Activated CD8-positive, alpha-beta T cell treated with anti-CD3 and anti-CD28 coated beads for 36 hours (primary cell): ENCODE data around the gene EXOC3. TPM values are rescaled to one million over a fixed set of nuclear protein-coding genes. Genes with fewer than 3 reads are reported as not detected.
A peak's percentile ranks its signal among the peaks of the same experiment; 100 is the strongest.

ENCODE experiments used
- ATAC-seq: fragments of 200-7000 bp; cut with Tn5 transposase; one replicate; pipeline ENCODE4 v1.10.0; 2021; ENCODE audit warnings: mild to moderate bottlenecking, moderate library complexity
- CTCF ChIA-PET: fragments of 350-600 bp; sonication (Branson Sonifier 250); formaldehyde crosslinking; loops from one replicate; lab custom pipeline; 2021; ENCODE audit warnings: antibody characterized with exemption; lab: Charles Lee
- POLR2A ChIA-PET: fragments of 350-600 bp; sonication (Branson Sonifier 250); formaldehyde crosslinking; loops from one replicate; lab custom pipeline; 2021; ENCODE audit warnings: antibody characterized with exemption; lab: Charles Lee
- DNase-seq: peaks from one replicate; pipeline ENCODE4 v3.0.0-alpha.2; 2020
- H3K27ac Mint-ChIP-seq: one replicate; pipeline ENCODE4 v1.8.0; 2021; ENCODE audit warnings: mild to moderate bottlenecking, mixed read lengths
- H3K27me3 Mint-ChIP-seq: one replicate; pipeline ENCODE4 v1.8.0; 2021; ENCODE audit warnings: mixed read lengths
- H3K36me3 Mint-ChIP-seq: one replicate; pipeline ENCODE4 v1.8.0; 2021; ENCODE audit warnings: low read depth, mixed read lengths
- H3K4me1 Mint-ChIP-seq: one replicate; pipeline ENCODE4 v1.8.0; 2021; ENCODE audit warnings: low read depth, mixed read lengths
- H3K4me3 Mint-ChIP-seq: one replicate; pipeline ENCODE4 v1.8.0; 2021; ENCODE audit warnings: mild to moderate bottlenecking, moderate library complexity, mixed read lengths
- H3K9me3 Mint-ChIP-seq: one replicate; pipeline ENCODE4 v1.8.0; 2021; ENCODE audit warnings: mixed read lengths
- intact Hi-C: fragments of 100-400 bp; cut with micrococcal nuclease; formaldehyde crosslinking; loops from one replicate; pipeline ENCODE4 v1.10.0; 2022
- total RNA-seq, 2 experiments: library from RNA; stranded (reverse); gene quantifications; one replicate each; pipeline ENCODE4 v1.2.3, GENCODE V29; 2021
- TF ChIP-seq, protein P1 (sequence below): fragments of 200-600 bp; IDR thresholded peaks from one replicate; pipeline ENCODE4 v1.8.0; 2022; ENCODE audit warnings: antibody characterized with exemption, mild to moderate bottlenecking

EXOC3 gene
- total RNA-seq, 2 experiments from 2014 or later, result 65.9 to 67.6 TPM

DNA sequence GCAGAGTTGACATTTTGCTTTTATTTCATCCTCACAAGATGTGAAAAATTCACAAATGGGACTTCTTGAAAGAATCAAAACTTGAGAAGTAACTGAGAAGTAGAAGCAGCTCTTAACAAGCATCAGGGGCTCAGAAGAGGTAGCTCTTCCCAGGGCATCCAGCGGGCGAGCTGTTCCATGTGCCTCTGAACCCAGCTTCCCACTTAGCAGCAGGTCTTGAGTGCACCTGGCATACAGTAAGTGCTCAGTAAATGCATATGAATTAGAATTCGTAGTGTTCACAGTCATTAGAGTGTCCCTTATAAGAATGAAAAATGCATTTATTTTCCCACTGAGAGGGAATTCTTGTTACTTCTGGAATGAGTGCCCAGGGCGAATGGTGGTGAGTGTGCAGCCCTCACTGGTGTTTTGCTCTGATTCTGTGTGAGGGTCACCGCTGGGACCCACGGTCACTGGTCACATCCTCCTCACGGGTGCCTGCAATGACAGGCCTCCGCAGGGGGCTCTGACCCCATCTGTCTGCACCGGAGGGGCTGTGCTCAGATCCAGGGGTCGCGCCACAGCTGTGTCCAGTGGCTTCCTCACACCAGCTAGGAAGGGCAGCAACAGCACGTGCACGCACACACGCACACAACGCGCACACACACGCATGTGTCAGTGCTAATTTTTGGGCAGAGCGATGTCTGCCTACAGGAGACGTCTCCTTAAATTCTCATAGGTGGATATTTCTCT lies 26.9 kb downstream of the EXOC3 start:
- ATAC-seq, result no peak
- no peak for DNase-seq
- Mint-ChIP-seq H3K27ac (peak overlapping the region; percentile 20), H3K36me3 (peaks cover 33% of the 10 kb centered on the region), H3K4me1 (peaks cover 22% of the 10 kb centered on the region), H3K27me3 (no peaks in the 10 kb centered on the region), H3K9me3 (no peaks in the 10 kb centered on the region), H3K4me3 (peak overlapping the region; percentile 90)
- POLR2A ChIA-PET, result interaction anchor here (0.6 to 3.6 kb wide), 4 partner anchors 10 to 78 kb away, joined by 3 to 31 read pairs (median 6); no protein-coding TSS in a partner anchor
- CTCF ChIA-PET, result interaction anchor here (1.0 kb wide), 1 partner anchor 23 kb away, joined by 4 read pairs; no protein-coding TSS in a partner anchor
- TF ChIP-seq, protein P1, sequence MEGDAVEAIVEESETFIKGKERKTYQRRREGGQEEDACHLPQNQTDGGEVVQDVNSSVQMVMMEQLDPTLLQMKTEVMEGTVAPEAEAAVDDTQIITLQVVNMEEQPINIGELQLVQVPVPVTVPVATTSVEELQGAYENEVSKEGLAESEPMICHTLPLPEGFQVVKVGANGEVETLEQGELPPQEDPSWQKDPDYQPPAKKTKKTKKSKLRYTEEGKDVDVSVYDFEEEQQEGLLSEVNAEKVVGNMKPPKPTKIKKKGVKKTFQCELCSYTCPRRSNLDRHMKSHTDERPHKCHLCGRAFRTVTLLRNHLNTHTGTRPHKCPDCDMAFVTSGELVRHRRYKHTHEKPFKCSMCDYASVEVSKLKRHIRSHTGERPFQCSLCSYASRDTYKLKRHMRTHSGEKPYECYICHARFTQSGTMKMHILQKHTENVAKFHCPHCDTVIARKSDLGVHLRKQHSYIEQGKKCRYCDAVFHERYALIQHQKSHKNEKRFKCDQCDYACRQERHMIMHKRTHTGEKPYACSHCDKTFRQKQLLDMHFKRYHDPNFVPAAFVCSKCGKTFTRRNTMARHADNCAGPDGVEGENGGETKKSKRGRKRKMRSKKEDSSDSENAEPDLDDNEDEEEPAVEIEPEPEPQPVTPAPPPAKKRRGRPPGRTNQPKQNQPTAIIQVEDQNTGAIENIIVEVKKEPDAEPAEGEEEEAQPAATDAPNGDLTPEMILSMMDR, result no peak
- intact Hi-C loops, result no loop called here

DNA sequence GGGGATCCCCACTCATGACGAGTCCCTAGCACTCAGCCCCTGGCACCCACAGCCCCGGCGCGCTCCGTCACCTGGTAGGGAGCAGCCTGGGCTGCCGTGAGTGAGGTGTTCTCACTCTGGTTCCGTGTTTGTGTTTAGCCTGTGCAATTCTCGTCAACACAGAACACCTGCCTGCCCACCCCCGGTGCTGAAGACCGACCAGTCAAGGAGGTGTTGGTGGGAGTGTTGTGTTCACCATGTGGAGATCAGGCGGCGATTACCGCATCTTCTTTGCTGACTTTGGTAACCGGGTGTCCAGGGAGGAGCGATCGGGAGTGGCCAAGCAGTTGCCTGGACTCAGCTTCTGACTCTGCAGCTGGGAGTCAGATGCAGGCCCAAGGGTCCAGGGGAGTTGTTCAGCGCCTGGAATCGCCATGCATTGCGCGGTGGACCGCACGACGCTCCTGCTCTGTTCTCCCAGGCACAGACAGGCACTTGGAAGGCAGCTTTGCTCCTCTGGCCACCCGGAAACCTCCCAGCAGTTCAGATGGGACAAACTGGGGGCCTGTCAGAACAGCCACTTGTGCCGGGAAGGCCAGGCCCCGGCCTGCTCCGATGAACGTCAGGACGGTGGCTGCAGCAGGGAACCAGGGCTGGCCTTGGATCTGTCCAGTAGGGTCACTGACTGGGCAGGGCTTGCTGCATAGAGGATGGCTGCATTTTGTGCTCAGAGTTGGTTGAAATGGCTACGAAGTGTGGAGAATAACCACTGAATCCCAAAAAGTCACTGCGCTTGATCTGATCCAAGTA lies 28.2 kb downstream of the EXOC3 start:
- Mint-ChIP-seq H3K9me3 (no peaks in the 10 kb centered on the region), H3K4me1 (peaks cover 20% of the 10 kb centered on the region), H3K4me3 (peak overlapping the region; percentile 90), H3K36me3 (peaks cover 33% of the 10 kb centered on the region), H3K27ac (peak overlapping the region; percentile 81), H3K27me3 (peaks cover 2% of the 10 kb centered on the region)
- intact Hi-C loops, result no loop called here
- ChIA-PET CTCF (interaction anchor here (1.0 to 3.3 kb wide), 5 partner anchors 20 to 154 kb away, joined by 3 to 28 read pairs (median 4); no protein-coding TSS in a partner anchor), POLR2A (interaction anchor here (0.8 to 3.6 kb wide), 9 partner anchors 8 to 141 kb away, joined by 3 to 31 read pairs (median 5); partner anchors contain the start of genes CEP72 and EXOC3)
- TF ChIP-seq, protein P1, result no peak
- DNase-seq, result no peak
- no peak for ATAC-seq

DNA sequence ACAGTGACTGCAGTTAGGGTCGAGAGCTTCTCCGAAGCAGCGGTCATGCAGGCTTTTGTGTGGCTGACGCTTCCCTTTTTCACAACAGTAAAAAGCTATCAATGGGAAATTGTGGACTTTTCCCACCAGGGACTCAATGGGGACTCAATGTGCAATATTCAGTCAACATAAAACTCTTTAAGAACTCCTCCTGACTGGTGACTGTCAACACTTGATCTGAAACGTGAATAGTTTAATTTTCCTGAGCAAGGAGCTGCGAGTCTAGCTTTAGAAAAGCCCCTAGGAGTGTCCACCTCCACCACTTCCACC lies 28.7 kb downstream of the EXOC3 start:
- TF ChIP-seq, protein P1, result no peak
- Mint-ChIP-seq H3K27me3 (peaks cover 2% of the 10 kb centered on the region), H3K9me3 (no peaks in the 10 kb centered on the region), H3K4me3 (peak overlapping the region; percentile 90), H3K27ac (peak overlapping the region; percentile 81), H3K4me1 (peaks cover 20% of the 10 kb centered on the region), H3K36me3 (peaks cover 31% of the 10 kb centered on the region)
- no peak for ATAC-seq
- CTCF ChIA-PET, result interaction anchor here (0.7 to 3.3 kb wide), 5 partner anchors 8 to 155 kb away, joined by 3 to 28 read pairs (median 4); no protein-coding TSS in a partner anchor
- intact Hi-C loops, result no loop called here
- POLR2A ChIA-PET, result interaction anchor here (0.8 to 3.6 kb wide), 11 partner anchors 8 to 141 kb away, joined by 3 to 31 read pairs (median 4); partner anchors contain the start of genes CEP72 and EXOC3
- DNase-seq, result no peak

DNA sequence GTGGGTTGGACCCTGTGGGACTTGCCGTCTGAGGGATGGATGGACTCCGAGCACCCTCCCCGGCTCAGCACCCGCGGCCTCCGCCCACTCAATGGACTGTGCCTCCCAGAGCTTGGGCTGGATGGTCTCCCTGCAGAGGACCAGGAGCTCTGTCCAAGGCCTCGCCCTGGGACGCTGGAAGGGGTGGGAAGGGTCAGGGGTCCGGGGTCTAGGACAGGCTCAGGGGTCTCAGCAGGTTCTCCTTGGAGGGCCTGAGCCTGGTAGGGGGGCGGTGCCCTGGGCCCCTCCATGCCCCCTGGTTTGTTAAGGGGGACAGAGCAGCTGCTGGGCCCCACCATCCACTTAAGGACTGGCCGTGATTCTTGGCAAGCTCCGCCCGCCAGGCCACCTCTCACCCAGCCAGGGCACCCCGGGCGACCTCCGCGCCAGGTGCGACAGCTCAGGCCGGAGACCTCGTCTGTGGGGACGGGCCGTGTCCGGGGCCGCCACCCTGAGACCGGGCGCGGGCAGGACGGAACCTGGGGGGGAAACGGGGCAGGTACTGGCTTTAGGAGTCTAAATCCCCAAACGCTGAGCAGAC lies 29.2 kb downstream of the EXOC3 start:
- TF ChIP-seq, protein P1, result no peak
- ChIA-PET POLR2A (interaction anchor here (0.8 to 3.6 kb wide), 12 partner anchors 9 to 155 kb away, joined by 3 to 31 read pairs (median 4); partner anchors contain the start of genes CEP72 and EXOC3), CTCF (interaction anchor here (0.7 to 3.3 kb wide), 5 partner anchors 9 to 155 kb away, joined by 3 to 28 read pairs (median 4); no protein-coding TSS in a partner anchor)
- peak overlapping the region; percentile 90 for H3K4me3 Mint-ChIP-seq
- intact Hi-C loops, result no loop called here
- peaks cover 2% of the 10 kb centered on the region for H3K27me3 Mint-ChIP-seq
- ATAC-seq (peak; percentile 6), DNase-seq (no peak)
- no peaks in the 10 kb centered on the region for H3K9me3 Mint-ChIP-seq
- peaks cover 31% of the 10 kb centered on the region for H3K36me3 Mint-ChIP-seq
- H3K27ac Mint-ChIP-seq, result peak overlapping the region; percentile 81
- peaks cover 20% of the 10 kb centered on the region for H3K4me1 Mint-ChIP-seq
